Liver (tissue), 2 donors: ENCODE results near the gene SV2B.

Experiments used
- CTCF ChIP-seq: fragments of 150-350 bp; IDR thresholded peaks from 2 replicates; pipeline ENCODE4 v1.5.1; 2017; ENCODE audit warnings: improper control_type of control experiment, low read depth, low read length; ENCODE audit not compliant: missing input control
- FOXA1 ChIP-seq: IDR thresholded peaks from 2 replicates; pipeline ENCODE4 v1.6.1; 2016; ENCODE audit warnings: antibody characterized with exemption
- donor health status: healthy.

- TF ChIP-seq CTCF (no peak), FOXA1 (no peak)
These were observed 109.7 kb downstream of the SV2B start for GRCh38 chr15:91209726-91210125.
